Mucosa of stomach (tissue), 1 donor: ENCODE results near the gene ADCY1.

ENCODE experiments used
- H3K27me3 ChIP-seq: one replicate; pipeline ENCODE4 v1.7.0; 2013; ENCODE audit warnings: mild to moderate bottlenecking, low read length; ENCODE audit not compliant: control insufficient read depth, insufficient read depth
- H3K36me3 ChIP-seq: one replicate; pipeline ENCODE4 v1.7.0; 2013; ENCODE audit warnings: low read length; ENCODE audit not compliant: control insufficient read depth, insufficient read depth
- H3K4me1 ChIP-seq: one replicate; pipeline ENCODE4 v1.7.0; 2013; ENCODE audit warnings: mild to moderate bottlenecking, low read length; ENCODE audit not compliant: control insufficient read depth, insufficient read depth
- H3K4me3 ChIP-seq: one replicate; pipeline ENCODE4 v1.7.0; 2013; ENCODE audit warnings: low read length
- H3K9ac ChIP-seq: one replicate; pipeline ENCODE4 v1.7.0; 2013; ENCODE audit warnings: mild to moderate bottlenecking, low read length, moderate library complexity
- H3K9me3 ChIP-seq: one replicate; pipeline ENCODE4 v1.7.0; 2013; ENCODE audit warnings: mild to moderate bottlenecking, low read length, moderate library complexity; ENCODE audit not compliant: control insufficient read depth
- donor health status: Pancreatic carcinoma.

ADCY1 gene

GRCh38 chr7:45567713-45568112 is 6.5 kb upstream of the ADCY1 start:
- Histone ChIP-seq H3K27me3 (no peaks in the 10 kb centered on the region), H3K36me3 (no peaks in the 10 kb centered on the region), H3K4me1 (no peaks in the 10 kb centered on the region), H3K4me3 (no peak overlapping the region), H3K9ac (no peak overlapping the region), H3K9me3 (no peaks in the 10 kb centered on the region)

GRCh38 chr7:45568536-45569289 is 5.5 kb upstream of the ADCY1 start:
- no peak overlapping the region for H3K9ac ChIP-seq
- H3K4me1 ChIP-seq, result peaks cover under 1% of the 10 kb centered on the region
- peaks cover 7% of the 10 kb centered on the region for H3K27me3 ChIP-seq
- H3K4me3 ChIP-seq, result no peak overlapping the region
- H3K36me3 ChIP-seq, result no peaks in the 10 kb centered on the region
- no peaks in the 10 kb centered on the region for H3K9me3 ChIP-seq

GRCh38 chr7:45569290-45569685 is 4.9 kb upstream of the ADCY1 start:
- Histone ChIP-seq H3K4me1 (peaks cover 4% of the 10 kb centered on the region), H3K36me3 (no peaks in the 10 kb centered on the region), H3K27me3 (peaks cover 11% of the 10 kb centered on the region), H3K9ac (no peak overlapping the region), H3K9me3 (no peaks in the 10 kb centered on the region), H3K4me3 (no peak overlapping the region)

GRCh38 chr7:45570797-45571196 is 3.4 kb upstream of the ADCY1 start:
- H3K9me3 ChIP-seq, result no peaks in the 10 kb centered on the region
- peaks cover 22% of the 10 kb centered on the region for H3K27me3 ChIP-seq
- no peak overlapping the region for H3K9ac ChIP-seq
- peaks cover 14% of the 10 kb centered on the region for H3K4me1 ChIP-seq
- no peak overlapping the region for H3K4me3 ChIP-seq
- H3K36me3 ChIP-seq, result no peaks in the 10 kb centered on the region

GRCh38 chr7:45573204-45573603 is 964 bp upstream of the ADCY1 start:
- Histone ChIP-seq H3K9ac (no peak overlapping the region), H3K4me1 (peaks cover 14% of the 10 kb centered on the region), H3K4me3 (no peak overlapping the region), H3K9me3 (no peaks in the 10 kb centered on the region), H3K27me3 (peaks cover 34% of the 10 kb centered on the region), H3K36me3 (no peaks in the 10 kb centered on the region)

GRCh38 chr7:45574416-45574668 is 174 bp downstream of the ADCY1 start:
- peaks cover 14% of the 10 kb centered on the region for H3K4me1 ChIP-seq
- H3K9ac ChIP-seq, result no peak overlapping the region
- no peak overlapping the region for H3K4me3 ChIP-seq
- H3K27me3 ChIP-seq, result peaks cover 34% of the 10 kb centered on the region
- no peaks in the 10 kb centered on the region for H3K36me3 ChIP-seq
- H3K9me3 ChIP-seq, result no peaks in the 10 kb centered on the region

GRCh38 chr7:45574669-45575500 is 717 bp downstream of the ADCY1 start:
- H3K27me3 ChIP-seq, result peaks cover 34% of the 10 kb centered on the region
- peaks cover 14% of the 10 kb centered on the region for H3K4me1 ChIP-seq
- peak overlapping the region; percentile 4 for H3K4me3 ChIP-seq
- peak overlapping the region; percentile 7 for H3K9ac ChIP-seq
- H3K36me3 ChIP-seq, result no peaks in the 10 kb centered on the region
- H3K9me3 ChIP-seq, result no peaks in the 10 kb centered on the region

- no peak overlapping the region for H3K4me3 ChIP-seq
- H3K4me1 ChIP-seq, result peaks cover 14% of the 10 kb centered on the region
- peaks cover 34% of the 10 kb centered on the region for H3K27me3 ChIP-seq
- no peaks in the 10 kb centered on the region for H3K9me3 ChIP-seq
- no peaks in the 10 kb centered on the region for H3K36me3 ChIP-seq
- H3K9ac ChIP-seq, result no peak overlapping the region
Measured at GRCh38 chr7:45575501-45576248, 1.5 kb downstream of the ADCY1 start.

GRCh38 chr7:45576249-45576929 is 2.2 kb downstream of the ADCY1 start:
- peaks cover 34% of the 10 kb centered on the region for H3K27me3 ChIP-seq
- H3K4me1 ChIP-seq, result peaks cover 14% of the 10 kb centered on the region
- no peak overlapping the region for H3K4me3 ChIP-seq
- H3K9me3 ChIP-seq, result no peaks in the 10 kb centered on the region
- no peaks in the 10 kb centered on the region for H3K36me3 ChIP-seq
- no peak overlapping the region for H3K9ac ChIP-seq

- Histone ChIP-seq H3K9me3 (no peaks in the 10 kb centered on the region), H3K36me3 (no peaks in the 10 kb centered on the region), H3K4me1 (peaks cover 14% of the 10 kb centered on the region), H3K27me3 (peaks cover 34% of the 10 kb centered on the region), H3K9ac (no peak overlapping the region), H3K4me3 (no peak overlapping the region)
Measured at GRCh38 chr7:45578022-45578421, 3.9 kb downstream of the ADCY1 start.

- Histone ChIP-seq H3K9me3 (no peaks in the 10 kb centered on the region), H3K4me3 (no peak overlapping the region), H3K9ac (no peak overlapping the region), H3K36me3 (no peaks in the 10 kb centered on the region), H3K27me3 (peaks cover 30% of the 10 kb centered on the region), H3K4me1 (peaks cover 14% of the 10 kb centered on the region)
Measured at GRCh38 chr7:45578467-45578866, 4.3 kb downstream of the ADCY1 start.
